Panc1 (cell line): ENCODE results near the gene ELAPOR1. TPM values are rescaled to one million over a fixed set of nuclear protein-coding genes. Genes with fewer than 3 reads are reported as not detected.

Experiments
- ATAC-seq: fragments of 200-7000 bp; cut with Tn5 transposase; 2 replicates; pipeline ENCODE4 v1.9.1; 2020; ENCODE audit warnings: mild to moderate bottlenecking, moderate library complexity
- BruUV-seq: library from RNA; stranded (reverse); fragments of 400-500 nt; replicated peaks from 2 replicates; lab custom pipeline; 2021; lab: Mats Ljungman, UMichigan
- CTCF ChIA-PET: fragments of 300-600 bp; sonication (Branson Sonifier 250); formaldehyde crosslinking; loops from one replicate; lab custom pipeline; 2022; ENCODE audit warnings: antibody characterized with exemption; lab: Charles Lee
- POLR2A ChIA-PET: fragments of 300-600 bp; sonication (Branson Sonifier 250); formaldehyde crosslinking; loops from one replicate; lab custom pipeline; 2022; ENCODE audit warnings: antibody characterized with exemption; lab: Charles Lee
- DNase-seq: peaks from one replicate; pipeline ENCODE4 v3.0.0-alpha.2; 2010; ENCODE audit warnings: low read depth, low spot score
- H3K27ac ChIP-seq: 2 replicates; pipeline ENCODE4 v1.5.1; 2011; ENCODE audit warnings: mild to moderate bottlenecking, low read length, inconsistent platforms
- H3K27me3 ChIP-seq: fragments of 200-500 bp; sonication (Bioruptor generic); 2 replicates; pipeline ENCODE4 v1.6.0; 2014; ENCODE audit warnings: low read length, inconsistent platforms; ENCODE audit not compliant: control insufficient read depth, insufficient read depth
- H3K36me3 ChIP-seq: fragments of 200-500 bp; sonication (Bioruptor generic); 2 replicates; pipeline ENCODE4 v1.5.1; 2014; ENCODE audit warnings: inconsistent platforms, mild to moderate bottlenecking, low read length, moderate library complexity; ENCODE audit not compliant: control insufficient read depth, insufficient read depth
- H3K4me1 ChIP-seq: 2 replicates; pipeline ENCODE4 v1.5.1; 2011; ENCODE audit warnings: inconsistent platforms, mild to moderate bottlenecking, low read length, moderate library complexity; ENCODE audit not compliant: control insufficient read depth, insufficient read depth
- H3K4me3 ChIP-seq, 2 experiments: 2 replicates each; pipeline ENCODE4 v1.5.1; 2011 to 2012; ENCODE audit warnings: low read depth in 2 of 2, low read length in 2 of 2, mild to moderate bottlenecking in 2 of 2, inconsistent platforms in 1 of 2, moderate library complexity in 1 of 2
- H3K9me3 ChIP-seq: fragments of 200-500 bp; sonication (Bioruptor generic); 2 replicates; pipeline ENCODE4 v1.5.1; 2014; ENCODE audit warnings: low read depth, mild to moderate bottlenecking, inconsistent platforms, low read length, moderate library complexity; ENCODE audit not compliant: control insufficient read depth, insufficient read depth
- POLR2AphosphoS5 ChIP-seq: IDR thresholded peaks from 2 replicates; pipeline ENCODE4 v1.6.1; 2012; ENCODE audit warnings: mild to moderate bottlenecking, low read depth, low read length, moderate library complexity
- SIN3A ChIP-seq: IDR thresholded peaks from 2 replicates; pipeline ENCODE4 v1.6.1; 2012; ENCODE audit warnings: low read depth, mild to moderate bottlenecking, low read length, moderate library complexity, borderline replicate concordance; ENCODE audit not compliant: insufficient read depth
- TCF7L2 ChIP-seq: IDR thresholded peaks from 2 replicates; pipeline ENCODE4 v1.6.1; 2011; ENCODE audit warnings: mild to moderate bottlenecking, low read depth, low read length, inconsistent platforms
- in situ Hi-C: cut with HindIII; loops from 2 replicates; pipeline ENCODE4 v1.10.0; 2016; ENCODE audit warnings: low sequenced_read_pairs, low pct_unique_long_range_greater_than_20kb
- intact Hi-C: fragments of 100-400 bp; cut with micrococcal nuclease; formaldehyde crosslinking; loops from one replicate; pipeline ENCODE4 v1.10.0; 2022; ENCODE audit not compliant: unreplicated experiment
- total RNA-seq: library from RNA; stranded (reverse); gene quantifications from one replicate; pipeline ENCODE4 v1.2.1, GENCODE V29; 2021; ENCODE audit not compliant: unreplicated experiment
- TF ChIP-seq, protein P1 (sequence below), 2 experiments: IDR thresholded peaks; 2 replicates each; pipeline ENCODE4 v1.6.1; 2011 to 2012; ENCODE audit warnings: low read depth in 2 of 2, control low read depth in 1 of 2, low read length in 1 of 2, mild to moderate bottlenecking in 1 of 2, moderate library complexity in 1 of 2; ENCODE audit not compliant: insufficient read depth in 1 of 2
- TF ChIP-seq, protein P2 (sequence below): fragments of 450-650 bp; IDR thresholded peaks from 2 replicates; pipeline ENCODE4 v1.5.1; 2017; ENCODE audit warnings: mild to moderate bottlenecking

The ELAPOR1 gene
- total RNA-seq, 1 experiment from 2014 or later, result 0.28 TPM

DNA sequence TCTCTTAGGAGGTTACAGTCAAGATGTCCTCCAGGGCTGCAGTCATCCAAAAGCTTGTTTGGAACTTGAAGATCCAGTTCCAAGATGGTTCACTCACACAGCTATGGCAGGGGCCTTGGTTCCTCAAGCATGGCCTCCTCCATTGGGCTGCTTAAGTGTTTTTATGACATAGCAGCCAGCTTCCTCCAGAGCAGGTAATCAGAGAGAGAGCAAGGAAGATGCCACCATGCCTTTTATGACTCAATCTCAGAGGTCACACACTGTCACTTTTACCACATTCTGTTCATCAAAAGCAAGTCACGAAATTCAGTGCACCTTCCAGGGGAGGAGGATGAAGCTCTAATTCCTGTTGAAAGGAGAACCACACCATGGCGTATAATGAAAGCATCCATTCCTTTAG lies 17.1 kb downstream of the ELAPOR1 start:
- CTCF ChIA-PET, result interaction anchor here (0.6 kb wide), 1 partner anchor 200 kb away, joined by 3 read pairs; no protein-coding TSS in a partner anchor
- no peak for ATAC-seq
- no peak overlapping the region for H3K4me3 ChIP-seq

DNA sequence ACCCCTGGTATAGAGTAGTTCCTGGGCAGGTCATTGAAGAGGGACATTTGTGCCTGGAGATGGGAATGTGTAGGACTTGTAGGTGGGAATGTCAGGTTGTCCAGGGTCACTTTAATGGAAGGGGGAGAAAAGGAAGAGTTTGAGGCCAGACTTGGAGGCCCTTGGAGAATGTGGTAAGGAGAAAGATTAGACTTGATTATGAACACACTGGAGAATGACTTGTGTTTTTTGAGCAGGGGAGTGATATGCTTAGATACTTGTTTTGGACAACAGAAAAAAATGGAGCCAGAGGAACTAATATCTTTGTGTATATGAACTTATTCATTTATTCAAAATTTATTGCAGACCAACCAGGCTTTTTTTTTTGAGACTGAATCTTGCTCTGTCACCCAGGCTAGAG lies 17.9 kb downstream of the ELAPOR1 start:
- TF ChIP-seq POLR2AphosphoS5 (no peak), TCF7L2 (no peak), SIN3A (no peak)
- TF ChIP-seq, protein P1, sequence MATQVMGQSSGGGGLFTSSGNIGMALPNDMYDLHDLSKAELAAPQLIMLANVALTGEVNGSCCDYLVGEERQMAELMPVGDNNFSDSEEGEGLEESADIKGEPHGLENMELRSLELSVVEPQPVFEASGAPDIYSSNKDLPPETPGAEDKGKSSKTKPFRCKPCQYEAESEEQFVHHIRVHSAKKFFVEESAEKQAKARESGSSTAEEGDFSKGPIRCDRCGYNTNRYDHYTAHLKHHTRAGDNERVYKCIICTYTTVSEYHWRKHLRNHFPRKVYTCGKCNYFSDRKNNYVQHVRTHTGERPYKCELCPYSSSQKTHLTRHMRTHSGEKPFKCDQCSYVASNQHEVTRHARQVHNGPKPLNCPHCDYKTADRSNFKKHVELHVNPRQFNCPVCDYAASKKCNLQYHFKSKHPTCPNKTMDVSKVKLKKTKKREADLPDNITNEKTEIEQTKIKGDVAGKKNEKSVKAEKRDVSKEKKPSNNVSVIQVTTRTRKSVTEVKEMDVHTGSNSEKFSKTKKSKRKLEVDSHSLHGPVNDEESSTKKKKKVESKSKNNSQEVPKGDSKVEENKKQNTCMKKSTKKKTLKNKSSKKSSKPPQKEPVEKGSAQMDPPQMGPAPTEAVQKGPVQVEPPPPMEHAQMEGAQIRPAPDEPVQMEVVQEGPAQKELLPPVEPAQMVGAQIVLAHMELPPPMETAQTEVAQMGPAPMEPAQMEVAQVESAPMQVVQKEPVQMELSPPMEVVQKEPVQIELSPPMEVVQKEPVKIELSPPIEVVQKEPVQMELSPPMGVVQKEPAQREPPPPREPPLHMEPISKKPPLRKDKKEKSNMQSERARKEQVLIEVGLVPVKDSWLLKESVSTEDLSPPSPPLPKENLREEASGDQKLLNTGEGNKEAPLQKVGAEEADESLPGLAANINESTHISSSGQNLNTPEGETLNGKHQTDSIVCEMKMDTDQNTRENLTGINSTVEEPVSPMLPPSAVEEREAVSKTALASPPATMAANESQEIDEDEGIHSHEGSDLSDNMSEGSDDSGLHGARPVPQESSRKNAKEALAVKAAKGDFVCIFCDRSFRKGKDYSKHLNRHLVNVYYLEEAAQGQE (IDR thresholded peaks at IDR 0.05; ENCODE audit: insufficient read depth in 1 of 2, low read depth in 2 of 2, low read length in 1 of 2), result no peak
- TF ChIP-seq, protein P2, sequence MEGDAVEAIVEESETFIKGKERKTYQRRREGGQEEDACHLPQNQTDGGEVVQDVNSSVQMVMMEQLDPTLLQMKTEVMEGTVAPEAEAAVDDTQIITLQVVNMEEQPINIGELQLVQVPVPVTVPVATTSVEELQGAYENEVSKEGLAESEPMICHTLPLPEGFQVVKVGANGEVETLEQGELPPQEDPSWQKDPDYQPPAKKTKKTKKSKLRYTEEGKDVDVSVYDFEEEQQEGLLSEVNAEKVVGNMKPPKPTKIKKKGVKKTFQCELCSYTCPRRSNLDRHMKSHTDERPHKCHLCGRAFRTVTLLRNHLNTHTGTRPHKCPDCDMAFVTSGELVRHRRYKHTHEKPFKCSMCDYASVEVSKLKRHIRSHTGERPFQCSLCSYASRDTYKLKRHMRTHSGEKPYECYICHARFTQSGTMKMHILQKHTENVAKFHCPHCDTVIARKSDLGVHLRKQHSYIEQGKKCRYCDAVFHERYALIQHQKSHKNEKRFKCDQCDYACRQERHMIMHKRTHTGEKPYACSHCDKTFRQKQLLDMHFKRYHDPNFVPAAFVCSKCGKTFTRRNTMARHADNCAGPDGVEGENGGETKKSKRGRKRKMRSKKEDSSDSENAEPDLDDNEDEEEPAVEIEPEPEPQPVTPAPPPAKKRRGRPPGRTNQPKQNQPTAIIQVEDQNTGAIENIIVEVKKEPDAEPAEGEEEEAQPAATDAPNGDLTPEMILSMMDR, result no peak
- DNase-seq (no peak), ATAC-seq (no peak)
- Histone ChIP-seq H3K27me3 (no peaks in the 10 kb centered on the region), H3K9me3 (no peaks in the 10 kb centered on the region), H3K4me1 (no peaks in the 10 kb centered on the region), H3K4me3 (no peak overlapping the region), H3K36me3 (no peaks in the 10 kb centered on the region), H3K27ac (no peak overlapping the region)
- no TSS peak for BruUV-seq
- in situ Hi-C loops, result no loop called here
- POLR2A ChIA-PET, result no interaction called here
- CTCF ChIA-PET, result no interaction called here
- intact Hi-C loops, result no loop called here

More for the DNA sequence above, 17.1 kb downstream of the ELAPOR1 start:
- no peaks in the 10 kb centered on the region for H3K36me3 ChIP-seq
- no peak overlapping the region for H3K27ac ChIP-seq
- TF ChIP-seq, protein P2, result no peak
- TF ChIP-seq, protein P1 (IDR thresholded peaks at IDR 0.05; ENCODE audit: insufficient read depth in 1 of 2, low read depth in 2 of 2, low read length in 1 of 2), result no peak
- TF ChIP-seq POLR2AphosphoS5 (no peak), TCF7L2 (no peak), SIN3A (no peak)
- no peaks in the 10 kb centered on the region for H3K4me1 ChIP-seq
- in situ Hi-C loops (no loop called here), intact Hi-C loops (no loop called here)
- BruUV-seq, result no TSS peak
- POLR2A ChIA-PET, result no interaction called here
- DNase-seq, result no peak
- H3K9me3 ChIP-seq, result no peaks in the 10 kb centered on the region
- H3K27me3 ChIP-seq, result no peaks in the 10 kb centered on the region
